KMS-11 (cell line): Measurements from ENCODE around the gene NTN4.

Experiments
- H2AFZ ChIP-seq: fragments of 200-600 bp; sonication (generic); 2 replicates; pipeline ENCODE4 v1.6.1; 2016; ENCODE audit warnings: antibody characterized with exemption, mixed run types, low read depth
- H3K27ac ChIP-seq: fragments of 200-600 bp; sonication (generic); 2 replicates; pipeline ENCODE4 v1.6.1; 2016; ENCODE audit warnings: mild to moderate bottlenecking, mixed run types
- H3K27me3 ChIP-seq: fragments of 200-600 bp; sonication (generic); 2 replicates; pipeline ENCODE4 v1.6.1; 2017; ENCODE audit warnings: mild to moderate bottlenecking, low read depth, mixed run types, moderate library complexity; ENCODE audit not compliant: insufficient read depth
- H3K36me3 ChIP-seq: fragments of 200-600 bp; sonication (generic); 2 replicates; pipeline ENCODE4 v1.6.1; 2017; ENCODE audit warnings: mild to moderate bottlenecking, mixed run types; ENCODE audit not compliant: insufficient read depth
- H3K4me1 ChIP-seq: fragments of 200-600 bp; sonication (generic); 2 replicates; pipeline ENCODE4 v1.6.1; 2016; ENCODE audit warnings: mild to moderate bottlenecking, low read depth, mixed run types; ENCODE audit not compliant: poor library complexity, severe bottlenecking
- H3K4me2 ChIP-seq: fragments of 200-600 bp; sonication (generic); 2 replicates; pipeline ENCODE4 v1.7.0; 2016; ENCODE audit warnings: mild to moderate bottlenecking, mixed run types
- H3K4me3 ChIP-seq: fragments of 200-600 bp; sonication (generic); IDR thresholded peaks from 2 replicates; pipeline ENCODE4 v1.6.1; 2017; ENCODE audit warnings: low read depth, low read length, mixed read lengths; ENCODE audit not compliant: insufficient read depth
- H3K79me2 ChIP-seq: fragments of 200-600 bp; sonication (generic); 2 replicates; pipeline ENCODE4 v1.6.1; 2016; ENCODE audit warnings: low read depth, mixed run types; ENCODE audit not compliant: insufficient read depth
- H3K9ac ChIP-seq: fragments of 200-600 bp; sonication (generic); 2 replicates; pipeline ENCODE4 v1.6.1; 2016; ENCODE audit warnings: mild to moderate bottlenecking, mixed run types
- H4K20me1 ChIP-seq: fragments of 200-600 bp; sonication (generic); 2 replicates; pipeline ENCODE4 v1.6.1; 2016; ENCODE audit warnings: mild to moderate bottlenecking, mixed run types; ENCODE audit not compliant: insufficient read depth
- TF ChIP-seq, protein P1 (sequence below): fragments of 200-600 bp; sonication (generic); conservative IDR thresholded peaks from 2 replicates; pipeline ENCODE4 v1.6.1; 2017; ENCODE audit warnings: low read depth, mild to moderate bottlenecking, antibody characterized with exemption, low read length, moderate library complexity, mixed read lengths

Gene NTN4

DNA sequence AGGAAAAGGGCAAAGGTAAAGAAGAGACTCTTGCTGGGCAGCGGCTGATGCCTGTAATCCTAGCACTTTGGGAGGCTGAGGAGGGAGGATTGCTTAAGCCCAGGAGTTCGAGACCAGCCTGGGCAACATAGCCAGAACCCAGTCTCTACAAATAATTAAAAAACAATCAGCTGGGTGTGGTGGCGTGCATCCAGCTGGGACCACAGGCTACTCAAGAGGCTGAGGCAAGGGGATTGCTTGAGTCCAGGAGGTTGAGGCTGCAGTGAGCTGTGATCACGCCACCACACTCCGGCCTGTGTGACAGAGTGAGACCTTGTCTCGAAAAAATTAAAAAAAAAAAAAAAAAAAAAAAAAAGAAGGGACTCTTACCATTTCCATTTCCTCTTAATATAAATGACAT is 138.9 kb downstream of the NTN4 start:
- H3K4me1 ChIP-seq: no peaks in the 10 kb centered on the region
- H3K27ac ChIP-seq: no peak overlapping the region
- no peaks in the 10 kb centered on the region for H3K79me2 ChIP-seq
- no peak overlapping the region for H3K9ac ChIP-seq
- H3K27me3 ChIP-seq: no peaks in the 10 kb centered on the region
- H3K4me3 ChIP-seq: no peak overlapping the region
- H3K36me3 ChIP-seq: no peaks in the 10 kb centered on the region
- H2AFZ ChIP-seq: no peak overlapping the region
- no peak overlapping the region for H3K4me2 ChIP-seq
- H4K20me1 ChIP-seq: no peaks in the 10 kb centered on the region
- TF ChIP-seq, protein P1, sequence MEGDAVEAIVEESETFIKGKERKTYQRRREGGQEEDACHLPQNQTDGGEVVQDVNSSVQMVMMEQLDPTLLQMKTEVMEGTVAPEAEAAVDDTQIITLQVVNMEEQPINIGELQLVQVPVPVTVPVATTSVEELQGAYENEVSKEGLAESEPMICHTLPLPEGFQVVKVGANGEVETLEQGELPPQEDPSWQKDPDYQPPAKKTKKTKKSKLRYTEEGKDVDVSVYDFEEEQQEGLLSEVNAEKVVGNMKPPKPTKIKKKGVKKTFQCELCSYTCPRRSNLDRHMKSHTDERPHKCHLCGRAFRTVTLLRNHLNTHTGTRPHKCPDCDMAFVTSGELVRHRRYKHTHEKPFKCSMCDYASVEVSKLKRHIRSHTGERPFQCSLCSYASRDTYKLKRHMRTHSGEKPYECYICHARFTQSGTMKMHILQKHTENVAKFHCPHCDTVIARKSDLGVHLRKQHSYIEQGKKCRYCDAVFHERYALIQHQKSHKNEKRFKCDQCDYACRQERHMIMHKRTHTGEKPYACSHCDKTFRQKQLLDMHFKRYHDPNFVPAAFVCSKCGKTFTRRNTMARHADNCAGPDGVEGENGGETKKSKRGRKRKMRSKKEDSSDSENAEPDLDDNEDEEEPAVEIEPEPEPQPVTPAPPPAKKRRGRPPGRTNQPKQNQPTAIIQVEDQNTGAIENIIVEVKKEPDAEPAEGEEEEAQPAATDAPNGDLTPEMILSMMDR: no peak

DNA sequence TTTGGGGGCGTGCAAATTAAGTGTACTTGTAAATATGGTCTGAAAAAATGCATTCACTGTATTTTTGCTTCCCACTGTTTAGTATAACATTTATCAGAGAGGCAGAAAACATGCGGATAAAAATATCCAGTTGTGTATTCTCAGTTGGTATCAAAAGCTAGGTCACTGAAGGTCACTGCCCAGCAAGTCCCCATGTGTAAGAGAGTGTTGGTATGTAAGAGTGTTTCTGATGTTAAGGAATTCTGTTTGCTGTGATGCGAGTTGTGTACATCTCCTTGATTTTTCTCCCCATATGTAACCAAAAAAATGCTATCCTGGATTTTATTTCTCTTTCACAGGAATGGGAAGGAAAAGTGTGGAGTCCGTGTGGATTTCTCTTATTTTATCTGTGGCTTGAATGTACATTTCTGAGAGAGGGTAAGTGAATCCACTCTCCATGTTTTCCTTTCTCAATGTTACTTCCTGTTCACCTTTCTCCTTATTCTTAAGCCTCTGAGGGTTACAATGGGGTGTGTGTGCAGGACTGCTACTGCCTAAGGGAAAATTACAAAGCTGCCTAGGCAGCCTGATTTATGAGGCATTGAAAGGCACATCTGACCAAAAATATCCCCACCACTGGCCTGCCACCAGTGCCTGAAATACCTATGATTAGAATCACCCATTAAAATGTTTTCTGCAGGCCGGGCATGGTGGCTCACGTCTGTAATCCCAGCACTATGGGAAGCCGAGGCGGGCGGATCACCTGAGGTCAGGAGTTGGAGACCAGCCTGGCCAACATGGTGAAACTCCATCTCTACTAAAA is 141.4 kb downstream of the NTN4 start:
- Histone ChIP-seq H3K4me2 (no peak overlapping the region), H2AFZ (no peak overlapping the region), H3K79me2 (no peaks in the 10 kb centered on the region), H3K9ac (no peak overlapping the region), H3K4me1 (no peaks in the 10 kb centered on the region), H3K36me3 (no peaks in the 10 kb centered on the region), H4K20me1 (no peaks in the 10 kb centered on the region), H3K4me3 (no peak overlapping the region), H3K27me3 (no peaks in the 10 kb centered on the region), H3K27ac (no peak overlapping the region)
- TF ChIP-seq, protein P1: no peak

DNA sequence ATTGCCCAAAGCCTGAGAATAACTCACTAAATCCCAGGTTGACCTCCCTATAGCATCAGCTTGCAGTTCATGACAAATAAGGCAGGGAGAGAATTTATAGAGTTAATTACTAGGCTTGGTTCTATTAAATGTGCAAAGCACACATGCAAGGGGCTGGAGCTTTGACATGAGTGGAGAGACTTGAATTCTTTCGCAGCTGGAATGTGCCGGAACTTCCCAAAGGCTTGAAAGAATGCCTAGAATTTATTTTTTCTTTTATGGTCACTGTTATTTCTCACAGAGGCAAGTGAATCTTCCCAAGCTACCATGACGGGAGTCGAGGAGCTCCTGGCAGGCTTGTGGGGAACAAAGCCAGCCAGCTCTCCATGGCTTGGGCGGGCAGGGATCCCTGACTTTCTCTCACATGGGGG is 143.8 kb downstream of the NTN4 start:
- Histone ChIP-seq H3K4me1 (no peaks in the 10 kb centered on the region), H3K4me2 (no peak overlapping the region), H2AFZ (no peak overlapping the region), H3K9ac (no peak overlapping the region), H3K4me3 (no peak overlapping the region), H4K20me1 (no peaks in the 10 kb centered on the region), H3K36me3 (no peaks in the 10 kb centered on the region), H3K27me3 (no peaks in the 10 kb centered on the region), H3K79me2 (no peaks in the 10 kb centered on the region), H3K27ac (no peak overlapping the region)
- TF ChIP-seq, protein P1: no peak

DNA sequence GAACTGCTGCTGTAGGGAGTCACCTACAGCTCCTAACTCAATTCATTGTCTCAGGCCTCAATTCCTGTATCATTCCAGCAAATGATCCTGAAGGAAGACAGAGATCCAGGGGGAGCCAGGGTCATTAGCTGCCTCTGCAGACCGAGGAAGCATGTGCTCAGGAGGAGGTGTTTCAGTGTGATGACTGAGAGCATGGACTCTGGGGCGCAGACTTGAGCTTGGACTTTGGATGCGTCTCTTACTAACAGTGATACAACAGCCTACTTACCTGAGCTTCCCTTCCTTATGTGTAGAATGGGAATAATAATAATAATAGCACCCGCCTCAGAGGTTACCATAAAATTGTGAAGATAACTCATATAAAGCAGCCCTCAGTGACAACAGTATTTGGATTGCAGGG is 147.3 kb downstream of the NTN4 start:
- H3K27me3 ChIP-seq: no peaks in the 10 kb centered on the region
- no peak overlapping the region for H3K4me2 ChIP-seq
- H3K9ac ChIP-seq: no peak overlapping the region
- no peaks in the 10 kb centered on the region for H3K79me2 ChIP-seq
- H4K20me1 ChIP-seq: no peaks in the 10 kb centered on the region
- H3K27ac ChIP-seq: no peak overlapping the region
- H2AFZ ChIP-seq: no peak overlapping the region
- TF ChIP-seq, protein P1: no peak
- no peaks in the 10 kb centered on the region for H3K36me3 ChIP-seq
- no peak overlapping the region for H3K4me3 ChIP-seq
- H3K4me1 ChIP-seq: no peaks in the 10 kb centered on the region
